Astrocyte (in vitro differentiated cells and primary cell): Measurements from ENCODE around the gene PALM3. TPM values are rescaled to one million over a fixed set of nuclear protein-coding genes. Genes with fewer than 3 reads are reported as not detected.
A peak's percentile ranks its signal among the peaks of the same experiment; 100 is the strongest.

Source experiments
- DNase-seq: peaks from one replicate; pipeline ENCODE4 v3.0.0-alpha.2; 2010; ENCODE audit warnings: low read depth
- FAIRE-seq: peaks from 2 replicates; lab custom pipeline; 2011; peaks lifted over from hg19 to GRCh38; lab: Jason Lieb, UNC
- H2AFZ ChIP-seq: 2 replicates; pipeline ENCODE4 v1.6.0; 2012; ENCODE audit warnings: low read depth, low read length, inconsistent platforms
- H3K27ac ChIP-seq: 2 replicates; pipeline ENCODE4 v1.5.1; 2011; ENCODE audit warnings: low read depth, low read length, inconsistent platforms
- H3K27me3 ChIP-seq: 2 replicates; pipeline ENCODE4 v1.6.0; 2011; ENCODE audit warnings: low read length, inconsistent platforms; ENCODE audit not compliant: insufficient read depth
- H3K36me3 ChIP-seq: 2 replicates; pipeline ENCODE4 v1.5.1; 2011; ENCODE audit warnings: low read length, inconsistent platforms; ENCODE audit not compliant: insufficient read depth
- H3K4me1 ChIP-seq: 2 replicates; pipeline ENCODE4 v1.5.1; 2011; ENCODE audit warnings: low read length, inconsistent platforms; ENCODE audit not compliant: insufficient read depth
- H3K4me2 ChIP-seq: 2 replicates; pipeline ENCODE4 v1.6.0; 2012; ENCODE audit warnings: low read length, inconsistent platforms
- H3K4me3 ChIP-seq: 2 replicates; pipeline ENCODE4 v1.5.1; 2011; ENCODE audit warnings: low read depth, mild to moderate bottlenecking, low read length, inconsistent platforms; ENCODE audit not compliant: insufficient read depth
- H3K79me2 ChIP-seq: 2 replicates; pipeline ENCODE4 v1.6.0; 2012; ENCODE audit warnings: mild to moderate bottlenecking, low read length, inconsistent platforms; ENCODE audit not compliant: insufficient read depth
- H3K9ac ChIP-seq: 2 replicates; pipeline ENCODE4 v1.6.0; 2012; ENCODE audit warnings: mild to moderate bottlenecking, low read length, inconsistent platforms
- H3K9me3 ChIP-seq: 2 replicates; pipeline ENCODE4 v1.5.1; 2012; ENCODE audit warnings: low read depth, mild to moderate bottlenecking, low read length, inconsistent platforms; ENCODE audit not compliant: insufficient read depth
- H4K20me1 ChIP-seq: 2 replicates; pipeline ENCODE4 v1.6.0; 2012; ENCODE audit warnings: low read length, inconsistent platforms; ENCODE audit not compliant: insufficient read depth
- H3K27ac Mint-ChIP-seq: one replicate; pipeline ENCODE4 v1.8.0; 2021; ENCODE audit warnings: mild to moderate bottlenecking, mixed read lengths; ENCODE audit not compliant: unreplicated experiment
- H3K27me3 Mint-ChIP-seq: one replicate; pipeline ENCODE4 v1.8.0; 2021; ENCODE audit warnings: low read depth, mixed read lengths; ENCODE audit not compliant: unreplicated experiment
- H3K36me3 Mint-ChIP-seq: one replicate; pipeline ENCODE4 v1.8.0; 2021; ENCODE audit warnings: low read depth, mixed read lengths; ENCODE audit not compliant: unreplicated experiment
- H3K4me1 Mint-ChIP-seq: one replicate; pipeline ENCODE4 v1.8.0; 2021; ENCODE audit warnings: low read depth, mixed read lengths; ENCODE audit not compliant: unreplicated experiment
- H3K4me3 Mint-ChIP-seq: one replicate; pipeline ENCODE4 v1.8.0; 2021; ENCODE audit warnings: mild to moderate bottlenecking, moderate library complexity, mixed read lengths; ENCODE audit not compliant: unreplicated experiment
- H3K9me3 Mint-ChIP-seq: one replicate; pipeline ENCODE4 v1.8.0; 2021; ENCODE audit warnings: mild to moderate bottlenecking, mixed read lengths; ENCODE audit not compliant: unreplicated experiment
- CTCF ChIP-seq: IDR thresholded peaks from 2 replicates; pipeline ENCODE4 v1.5.1; 2011; ENCODE audit warnings: low read depth, mild to moderate bottlenecking, inconsistent platforms, low read length, moderate library complexity; ENCODE audit not compliant: insufficient read depth
- EZH2 ChIP-seq: IDR thresholded peaks from 2 replicates; pipeline ENCODE4 v1.6.1; 2012; ENCODE audit warnings: mild to moderate bottlenecking, low read length, inconsistent platforms; ENCODE audit not compliant: insufficient read depth
- total RNA-seq: library from RNA; stranded (reverse); gene quantifications from 2 replicates; pipeline ENCODE4 v1.2.1, GENCODE V29; 2021

Gene PALM3
- total RNA-seq, 1 donor from 2014 or later = 1.6 TPM

- H4K20me1 ChIP-seq = no peaks in the 10 kb centered on the region
- no peak overlapping the region for H3K27ac Mint-ChIP-seq
- H3K9ac ChIP-seq = no peak overlapping the region
- FAIRE-seq = no peak
- no peaks in the 10 kb centered on the region for H3K36me3 Mint-ChIP-seq
- peaks cover 21% of the 10 kb centered on the region for H3K27me3 ChIP-seq
- TF ChIP-seq CTCF = no peak
- TF ChIP-seq EZH2 = no peak
- no peak overlapping the region for H2AFZ ChIP-seq
- H3K4me3 Mint-ChIP-seq = no peak overlapping the region
- H3K9me3 ChIP-seq = no peaks in the 10 kb centered on the region
- no peak for DNase-seq
- peaks cover 29% of the 10 kb centered on the region for H3K27me3 Mint-ChIP-seq
- no peak overlapping the region for H3K4me2 ChIP-seq
- no peaks in the 10 kb centered on the region for H3K4me1 Mint-ChIP-seq
- H3K27ac ChIP-seq = no peak overlapping the region
- H3K9me3 Mint-ChIP-seq = no peaks in the 10 kb centered on the region
- H3K79me2 ChIP-seq = no peaks in the 10 kb centered on the region
- H3K4me1 ChIP-seq = peaks cover 3% of the 10 kb centered on the region
- no peak overlapping the region for H3K4me3 ChIP-seq
- H3K36me3 ChIP-seq = no peaks in the 10 kb centered on the region
Measured at GRCh38 chr19:14062558-14062855, 631 bp upstream of the PALM3 start.

- H3K27me3 ChIP-seq = peaks cover 18% of the 10 kb centered on the region
- H3K79me2 ChIP-seq = no peaks in the 10 kb centered on the region
- no peaks in the 10 kb centered on the region for H3K9me3 ChIP-seq
- FAIRE-seq (no peak), DNase-seq (peak; percentile 45)
- H3K4me3 ChIP-seq = no peak overlapping the region
- TF ChIP-seq EZH2 (no peak), CTCF (no peak)
- Mint-ChIP-seq H3K4me3 (no peak overlapping the region), H3K36me3 (no peaks in the 10 kb centered on the region), H3K9me3 (no peaks in the 10 kb centered on the region), H3K27me3 (peaks cover 29% of the 10 kb centered on the region), H3K27ac (no peak overlapping the region), H3K4me1 (no peaks in the 10 kb centered on the region)
- peaks cover 3% of the 10 kb centered on the region for H3K4me1 ChIP-seq
- H4K20me1 ChIP-seq = no peaks in the 10 kb centered on the region
- no peak overlapping the region for H3K27ac ChIP-seq
- H2AFZ ChIP-seq = no peak overlapping the region
- no peaks in the 10 kb centered on the region for H3K36me3 ChIP-seq
- H3K4me2 ChIP-seq = no peak overlapping the region
- H3K9ac ChIP-seq = no peak overlapping the region
Measured at GRCh38 chr19:14061081-14061749, 661 bp downstream of the PALM3 start.

GRCh38 chr19:14059652-14060155 lies 2.2 kb downstream of the PALM3 start:
- H3K27ac ChIP-seq = no peak overlapping the region
- H3K36me3 ChIP-seq = no peaks in the 10 kb centered on the region
- FAIRE-seq (no peak), DNase-seq (no peak)
- no peaks in the 10 kb centered on the region for H3K9me3 ChIP-seq
- no peak overlapping the region for H3K4me2 ChIP-seq
- Mint-ChIP-seq H3K4me1 (no peaks in the 10 kb centered on the region), H3K4me3 (no peak overlapping the region), H3K36me3 (no peaks in the 10 kb centered on the region), H3K27me3 (peaks cover 36% of the 10 kb centered on the region), H3K27ac (no peak overlapping the region), H3K9me3 (peaks cover 1% of the 10 kb centered on the region)
- H3K27me3 ChIP-seq = peaks cover 18% of the 10 kb centered on the region
- no peak overlapping the region for H3K4me3 ChIP-seq
- no peaks in the 10 kb centered on the region for H3K79me2 ChIP-seq
- H3K9ac ChIP-seq = no peak overlapping the region
- H4K20me1 ChIP-seq = no peaks in the 10 kb centered on the region
- TF ChIP-seq CTCF = no peak
- TF ChIP-seq EZH2 = no peak
- no peak overlapping the region for H2AFZ ChIP-seq
- H3K4me1 ChIP-seq = peaks cover 3% of the 10 kb centered on the region
